Measurements from ENCODE around the gene ELP4. TPM values are rescaled to one million over a fixed set of nuclear protein-coding genes. Genes with fewer than 3 reads are reported as not detected.
"Not testable (repeated sequence)": the region's sequence is repeated elsewhere in the genome, so short reads cannot be mapped to it uniquely, and the experiment has no call there.

ELP4 gene
- total RNA-seq, 1 donor from 2014 or later: 21.7 TPM

- Mint-ChIP-seq H3K4me3 (no peak overlapping the region), H3K9me3 (no peaks in the 10 kb centered on the region), H3K4me1 (ENCODE audit: unreplicated experiment) (no peaks in the 10 kb centered on the region), H3K36me3 (no peaks in the 10 kb centered on the region), H3K27ac (no peak overlapping the region), H3K27me3 (no peaks in the 10 kb centered on the region)
- TF ChIP-seq CTCF (conservative IDR thresholded peaks at IDR 0.05): no peak
- no peak for DNase-seq (ENCODE audit: extremely low spot score, unreplicated experiment)
Measured at GRCh38 chr11:31720671-31721365, 211.3 kb downstream of the ELP4 start.

- H3K4me3 Mint-ChIP-seq: no peak overlapping the region
- no peak for TF ChIP-seq CTCF (conservative IDR thresholded peaks at IDR 0.05)
- no peaks in the 10 kb centered on the region for H3K36me3 Mint-ChIP-seq
- no peak for DNase-seq (ENCODE audit: extremely low spot score, unreplicated experiment)
- no peaks in the 10 kb centered on the region for H3K4me1 Mint-ChIP-seq (ENCODE audit: unreplicated experiment)
- no peaks in the 10 kb centered on the region for H3K9me3 Mint-ChIP-seq
- H3K27ac Mint-ChIP-seq: no peak overlapping the region
- no peaks in the 10 kb centered on the region for H3K27me3 Mint-ChIP-seq
Measured at GRCh38 chr11:31722754-31723153, 213.2 kb downstream of the ELP4 start.

- no peak overlapping the region for H3K4me3 Mint-ChIP-seq
- no peaks in the 10 kb centered on the region for H3K36me3 Mint-ChIP-seq
- TF ChIP-seq CTCF (conservative IDR thresholded peaks at IDR 0.05): no peak
- no peak overlapping the region for H3K27ac Mint-ChIP-seq
- no peaks in the 10 kb centered on the region for H3K9me3 Mint-ChIP-seq
- no peak for DNase-seq (ENCODE audit: extremely low spot score, unreplicated experiment)
- H3K27me3 Mint-ChIP-seq: no peaks in the 10 kb centered on the region
- H3K4me1 Mint-ChIP-seq (ENCODE audit: unreplicated experiment): no peaks in the 10 kb centered on the region
Measured at GRCh38 chr11:31725176-31725575, 215.6 kb downstream of the ELP4 start.

GRCh38 chr11:31728432-31728831, 218.9 kb downstream of the ELP4 start:
- TF ChIP-seq CTCF (conservative IDR thresholded peaks at IDR 0.05): no peak

GRCh38 chr11:31740131-31740530, 230.6 kb downstream of the ELP4 start:
- Mint-ChIP-seq H3K4me3 (no peak overlapping the region), H3K36me3 (no peaks in the 10 kb centered on the region), H3K27ac (no peak overlapping the region), H3K4me1 (ENCODE audit: unreplicated experiment) (no peaks in the 10 kb centered on the region), H3K9me3 (no peaks in the 10 kb centered on the region), H3K27me3 (no peaks in the 10 kb centered on the region)
- no peak for TF ChIP-seq CTCF (conservative IDR thresholded peaks at IDR 0.05)
- DNase-seq (ENCODE audit: extremely low spot score, unreplicated experiment): no peak

More at GRCh38 chr11:31728432-31728831, 218.9 kb downstream of the ELP4 start:
- no peak overlapping the region for H3K27ac Mint-ChIP-seq
- no peak overlapping the region for H3K4me3 Mint-ChIP-seq
- no peaks in the 10 kb centered on the region for H3K4me1 Mint-ChIP-seq (ENCODE audit: unreplicated experiment)
- no peak for DNase-seq (ENCODE audit: extremely low spot score, unreplicated experiment)
- peaks cover 8% of the 10 kb centered on the region for H3K36me3 Mint-ChIP-seq
- H3K9me3 Mint-ChIP-seq: peaks cover 10% of the 10 kb centered on the region
- H3K27me3 Mint-ChIP-seq: no peaks in the 10 kb centered on the region

- H3K9me3 Mint-ChIP-seq; H3K4me1 Mint-ChIP-seq (ENCODE audit: unreplicated experiment); H3K27me3 Mint-ChIP-seq; DNase-seq (ENCODE audit: extremely low spot score, unreplicated experiment); H3K36me3 Mint-ChIP-seq; H3K27ac Mint-ChIP-seq; H3K4me3 Mint-ChIP-seq: not testable (repeated sequence)
Measured at GRCh38 chr11:31740731-31741368, 231.3 kb downstream of the ELP4 start.

Data from type B pancreatic cell (in vitro differentiated cells).